Left ventricle myocardium inferior (tissue), 1 donor: Measurements from ENCODE around the gene FAM163A. TPM values are rescaled to one million over a fixed set of nuclear protein-coding genes. Genes with fewer than 3 reads are reported as not detected.
A peak's percentile ranks its signal among the peaks of the same experiment; 100 is the strongest.

Experiments
- DNase-seq: peaks from one replicate; pipeline ENCODE4 v3.0.0-alpha.2; 2020
- H3K27ac ChIP-seq: fragments of 200-600 bp; replicated peaks from 2 replicates; pipeline ENCODE4 v1.8.0; 2021
- H3K27me3 ChIP-seq: fragments of 200-600 bp; 2 replicates; pipeline ENCODE4 v1.8.0; 2021; ENCODE audit warnings: low read depth
- H3K36me3 ChIP-seq: fragments of 200-600 bp; 2 replicates; pipeline ENCODE4 v1.8.0; 2021
- H3K4me1 ChIP-seq: fragments of 200-600 bp; 2 replicates; pipeline ENCODE4 v1.8.0; 2021
- H3K4me3 ChIP-seq: fragments of 200-600 bp; 2 replicates; pipeline ENCODE4 v1.8.0; 2021; ENCODE audit warnings: mild to moderate bottlenecking, moderate library complexity
- H3K9me3 ChIP-seq: fragments of 200-600 bp; replicated peaks from 2 replicates; pipeline ENCODE4 v1.8.0; 2021
- intact Hi-C: fragments of 100-400 bp; cut with micrococcal nuclease; formaldehyde crosslinking; loops from one replicate; pipeline ENCODE4 v1.11.0; 2022
- total RNA-seq: library from RNA; stranded (reverse); fragmentation: NEBNext Ultra II Directional; extraction: Animal tissue kit (Norgen Biotek cat#: 25700); gene quantifications from one replicate; pipeline ENCODE4 v1.2.1, GENCODE V29; 2021
- TF ChIP-seq, protein P1 (sequence below): fragments of 200-600 bp; IDR thresholded peaks from 2 replicates; pipeline ENCODE4 v1.8.0; 2021; ENCODE audit warnings: antibody characterized with exemption, mild to moderate bottlenecking, borderline replicate concordance
- donor health status: DM: no; HTN: yes; CAD: no; lungs with severe emphysema.

FAM163A gene
- total RNA-seq, 1 donor from 2014 or later = 0.16 TPM

DNA sequence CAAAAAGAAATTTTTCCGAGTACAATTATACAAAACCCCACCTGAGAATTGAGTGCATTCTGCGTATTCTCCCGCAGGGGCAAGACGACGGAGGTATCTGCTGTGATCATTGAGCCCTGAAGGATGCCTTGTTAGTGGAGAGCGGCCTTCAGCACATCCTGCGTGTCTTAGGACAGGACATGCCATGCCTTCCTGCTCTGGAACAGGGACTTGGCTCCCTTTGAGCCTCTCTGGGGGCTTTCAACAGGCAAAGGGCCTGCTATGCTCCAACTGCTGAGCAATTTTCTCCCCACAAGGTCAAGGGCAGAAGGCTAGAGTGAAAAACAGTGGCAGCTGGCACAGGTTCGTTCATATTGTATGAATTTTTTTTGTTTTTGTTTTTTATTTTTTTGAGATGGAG is 82.1 kb downstream of the FAM163A start:
- H3K27ac ChIP-seq = peak overlapping the region; percentile 66
- no peak for DNase-seq
- intact Hi-C loops = no loop called here

GRCh38 chr1:179825798-179826460 is 82.8 kb downstream of the FAM163A start:
- Histone ChIP-seq H3K27ac (peak overlapping the region; percentile 66), H3K4me1 (peaks cover 25% of the 10 kb centered on the region), H3K9me3 (no peaks in the 10 kb centered on the region), H3K4me3 (no peak overlapping the region), H3K36me3 (no peaks in the 10 kb centered on the region), H3K27me3 (no peaks in the 10 kb centered on the region)
- TF ChIP-seq, protein P1, sequence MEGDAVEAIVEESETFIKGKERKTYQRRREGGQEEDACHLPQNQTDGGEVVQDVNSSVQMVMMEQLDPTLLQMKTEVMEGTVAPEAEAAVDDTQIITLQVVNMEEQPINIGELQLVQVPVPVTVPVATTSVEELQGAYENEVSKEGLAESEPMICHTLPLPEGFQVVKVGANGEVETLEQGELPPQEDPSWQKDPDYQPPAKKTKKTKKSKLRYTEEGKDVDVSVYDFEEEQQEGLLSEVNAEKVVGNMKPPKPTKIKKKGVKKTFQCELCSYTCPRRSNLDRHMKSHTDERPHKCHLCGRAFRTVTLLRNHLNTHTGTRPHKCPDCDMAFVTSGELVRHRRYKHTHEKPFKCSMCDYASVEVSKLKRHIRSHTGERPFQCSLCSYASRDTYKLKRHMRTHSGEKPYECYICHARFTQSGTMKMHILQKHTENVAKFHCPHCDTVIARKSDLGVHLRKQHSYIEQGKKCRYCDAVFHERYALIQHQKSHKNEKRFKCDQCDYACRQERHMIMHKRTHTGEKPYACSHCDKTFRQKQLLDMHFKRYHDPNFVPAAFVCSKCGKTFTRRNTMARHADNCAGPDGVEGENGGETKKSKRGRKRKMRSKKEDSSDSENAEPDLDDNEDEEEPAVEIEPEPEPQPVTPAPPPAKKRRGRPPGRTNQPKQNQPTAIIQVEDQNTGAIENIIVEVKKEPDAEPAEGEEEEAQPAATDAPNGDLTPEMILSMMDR = no peak
- intact Hi-C loops = no loop called here
- no peak for DNase-seq

More for the DNA sequence above, 82.1 kb downstream of the FAM163A start:
- Histone ChIP-seq H3K36me3 (no peaks in the 10 kb centered on the region), H3K4me3 (no peak overlapping the region), H3K27me3 (no peaks in the 10 kb centered on the region), H3K4me1 (peaks cover 25% of the 10 kb centered on the region), H3K9me3 (no peaks in the 10 kb centered on the region)
- TF ChIP-seq, protein P1 = no peak

DNA sequence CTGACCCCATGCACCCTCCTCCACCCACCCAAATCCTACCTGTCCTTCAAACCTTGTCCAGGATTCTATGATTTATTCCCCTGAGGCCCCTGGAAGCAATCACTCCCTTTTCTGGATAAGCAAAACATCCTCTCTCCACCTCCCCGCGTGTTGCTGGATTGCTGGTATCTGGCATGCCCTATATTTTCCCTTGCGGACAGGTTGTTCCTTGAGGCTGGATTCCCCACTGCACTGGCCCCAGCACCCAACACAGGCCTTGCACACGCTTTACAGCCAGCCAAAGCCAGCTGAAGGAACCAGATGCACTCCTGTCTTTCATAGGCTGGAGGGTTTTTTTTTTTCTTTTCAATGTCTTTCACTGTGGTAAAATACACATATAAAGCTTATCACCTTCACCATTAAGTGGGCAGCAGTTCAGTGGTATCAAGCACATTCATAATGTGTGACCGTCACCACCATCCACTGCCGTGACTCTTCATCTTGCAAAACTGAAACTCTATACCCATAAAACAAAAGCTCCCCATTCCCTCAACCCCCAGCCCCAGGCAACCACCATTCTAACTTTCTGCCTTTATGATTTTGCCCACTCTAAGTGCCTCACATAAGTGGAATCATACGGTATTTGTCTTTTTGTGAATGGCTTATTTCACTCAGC is 83.7 kb downstream of the FAM163A start:
- TF ChIP-seq, protein P1 = no peak
- no peaks in the 10 kb centered on the region for H3K36me3 ChIP-seq
- no peaks in the 10 kb centered on the region for H3K27me3 ChIP-seq
- H3K9me3 ChIP-seq = no peaks in the 10 kb centered on the region
- H3K4me3 ChIP-seq = no peak overlapping the region
- peaks cover 25% of the 10 kb centered on the region for H3K4me1 ChIP-seq
- intact Hi-C loops = no loop called here
- DNase-seq = no peak
- no peak overlapping the region for H3K27ac ChIP-seq

DNA sequence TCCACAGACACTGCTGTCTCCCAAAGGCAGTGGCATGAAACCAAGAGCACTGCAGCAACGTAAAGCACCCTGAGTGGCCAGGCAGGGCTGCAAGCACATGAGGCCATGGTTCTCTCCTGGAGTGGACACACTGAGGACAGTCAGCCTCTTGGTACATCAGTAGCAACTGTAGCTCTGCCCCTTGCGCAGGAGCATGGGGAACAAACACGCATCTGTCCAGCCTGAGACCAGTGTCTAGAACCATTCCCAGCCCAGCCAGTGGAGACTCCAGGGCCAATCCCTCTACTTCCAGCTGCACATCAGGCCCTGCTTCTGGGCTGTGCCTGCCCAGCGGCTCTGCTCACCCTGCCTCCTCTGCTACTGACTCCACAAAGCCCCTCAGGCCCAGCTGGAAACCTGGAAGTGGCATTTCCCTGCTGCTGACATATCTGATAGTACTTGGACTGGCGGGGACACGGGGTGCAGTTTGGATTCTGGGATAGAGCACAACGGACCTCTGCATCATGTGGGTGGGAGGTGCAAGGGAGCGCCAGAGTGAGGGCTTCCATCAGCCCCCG is 85.5 kb downstream of the FAM163A start:
- H3K4me3 ChIP-seq = no peak overlapping the region
- no peak overlapping the region for H3K27ac ChIP-seq
- no peaks in the 10 kb centered on the region for H3K36me3 ChIP-seq
- H3K27me3 ChIP-seq = no peaks in the 10 kb centered on the region
- TF ChIP-seq, protein P1 = no peak
- no peak for DNase-seq
- intact Hi-C loops = no loop called here
- H3K9me3 ChIP-seq = no peaks in the 10 kb centered on the region
- H3K4me1 ChIP-seq = peaks cover 25% of the 10 kb centered on the region

DNA sequence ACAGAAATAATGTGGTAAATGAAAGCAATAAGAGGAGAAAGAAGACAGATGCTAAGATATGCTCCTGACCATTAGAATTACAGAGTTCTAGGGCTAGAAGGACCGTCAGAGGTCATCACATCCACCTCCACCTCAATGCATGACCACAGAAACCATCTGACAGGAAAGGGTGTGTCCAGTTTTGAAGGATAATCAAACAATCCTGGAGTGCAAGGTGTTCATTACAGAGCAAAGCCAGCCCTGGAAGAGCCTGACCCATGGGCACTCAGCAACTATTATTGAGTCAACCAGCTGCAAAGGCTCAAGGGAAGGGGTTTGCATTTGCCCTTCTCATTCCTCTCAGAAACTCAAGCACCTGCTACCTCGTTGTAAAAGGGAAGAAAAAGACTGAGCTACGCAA is 88.1 kb downstream of the FAM163A start:
- TF ChIP-seq, protein P1 = no peak
- intact Hi-C loops = no loop called here

More for the DNA sequence above, 88.1 kb downstream of the FAM163A start:
- no peak for DNase-seq
- Histone ChIP-seq H3K36me3 (peaks cover 8% of the 10 kb centered on the region), H3K4me1 (peaks cover 1% of the 10 kb centered on the region), H3K4me3 (no peak overlapping the region), H3K27me3 (no peaks in the 10 kb centered on the region), H3K27ac (no peak overlapping the region), H3K9me3 (no peaks in the 10 kb centered on the region)
